ENCODE data around the gene KDM7A.

DNA sequence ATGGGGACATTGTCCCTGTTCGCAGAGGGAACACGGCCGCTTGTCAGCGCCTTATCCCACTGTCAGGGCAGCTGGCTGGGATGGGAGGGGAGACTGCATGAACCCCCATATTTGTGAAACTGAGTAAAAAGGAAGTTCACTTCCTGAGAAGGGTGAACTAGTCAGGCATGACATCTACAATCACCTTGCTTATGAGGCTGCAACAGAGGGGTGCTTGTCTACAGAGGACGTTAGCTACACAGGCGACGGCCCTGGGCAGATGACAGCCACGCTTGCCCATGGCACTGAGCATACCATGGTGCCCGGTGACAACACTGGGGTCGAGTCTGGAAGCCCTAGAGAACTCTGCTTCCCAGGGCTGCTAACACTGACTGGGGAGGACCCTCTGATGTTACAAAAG is 46.0 kb upstream of the KDM7A start:
- TF ChIP-seq CTCF (IDR thresholded peaks at IDR 0.05) (no peak), POLR2A (IDR thresholded peaks at IDR 0.05) (no peak), EP300 (IDR thresholded peaks at IDR 0.05) (no peak)

Measured in tibial nerve (tissue), 4 donors.